Stimulated activated CD8-positive, alpha-beta memory T cell treated with anti-CD3 and anti-CD28 coated beads, Interleukin-15, amount 100 ng/mL, for 4 hours (primary cell): ENCODE results near the gene RGPD3.

ENCODE experiments used
- DNase-seq, 2 donors: peaks; one replicate each; pipeline ENCODE4 v3.0.0-alpha.2; 2020; ENCODE audit warnings: low read depth in 2 of 2

Gene RGPD3

GRCh38 chr2:106342831-106343251 lies 125.4 kb downstream of the RGPD3 start:
- DNase-seq: no peak

- DNase-seq: no peak
These were observed 126.5 kb downstream of the RGPD3 start for GRCh38 chr2:106341666-106342065.
